Activated naive CD8-positive, alpha-beta T cell treated with anti-CD3 and anti-CD28 coated beads, Interleukin-2, amount 50 U/mL, for 24 hours (primary cell): ENCODE results near the gene CLUH.

Experiments used
- ATAC-seq: fragments of 150-1000 bp; cut with Tn5 transposase; one replicate; pipeline ENCODE4 v1.10.0; 2021
- DNase-seq: peaks from one replicate; pipeline ENCODE4 v3.0.0; 2021
- H3K27ac Mint-ChIP-seq: one replicate; pipeline ENCODE4 v1.8.0; 2021; ENCODE audit warnings: mild to moderate bottlenecking, mixed read lengths
- H3K27me3 Mint-ChIP-seq: one replicate; pipeline ENCODE4 v1.8.0; 2021; ENCODE audit warnings: mixed read lengths
- H3K36me3 Mint-ChIP-seq: one replicate; pipeline ENCODE4 v1.8.0; 2021; ENCODE audit warnings: low read depth, mixed read lengths
- H3K4me1 Mint-ChIP-seq: one replicate; pipeline ENCODE4 v1.8.0; 2021; ENCODE audit warnings: mixed read lengths
- H3K4me3 Mint-ChIP-seq: one replicate; pipeline ENCODE4 v1.8.0; 2021; ENCODE audit warnings: mild to moderate bottlenecking, moderate library complexity, mixed read lengths
- H3K9me3 Mint-ChIP-seq: one replicate; pipeline ENCODE4 v1.8.0; 2021; ENCODE audit warnings: mixed read lengths

The CLUH gene

DNA sequence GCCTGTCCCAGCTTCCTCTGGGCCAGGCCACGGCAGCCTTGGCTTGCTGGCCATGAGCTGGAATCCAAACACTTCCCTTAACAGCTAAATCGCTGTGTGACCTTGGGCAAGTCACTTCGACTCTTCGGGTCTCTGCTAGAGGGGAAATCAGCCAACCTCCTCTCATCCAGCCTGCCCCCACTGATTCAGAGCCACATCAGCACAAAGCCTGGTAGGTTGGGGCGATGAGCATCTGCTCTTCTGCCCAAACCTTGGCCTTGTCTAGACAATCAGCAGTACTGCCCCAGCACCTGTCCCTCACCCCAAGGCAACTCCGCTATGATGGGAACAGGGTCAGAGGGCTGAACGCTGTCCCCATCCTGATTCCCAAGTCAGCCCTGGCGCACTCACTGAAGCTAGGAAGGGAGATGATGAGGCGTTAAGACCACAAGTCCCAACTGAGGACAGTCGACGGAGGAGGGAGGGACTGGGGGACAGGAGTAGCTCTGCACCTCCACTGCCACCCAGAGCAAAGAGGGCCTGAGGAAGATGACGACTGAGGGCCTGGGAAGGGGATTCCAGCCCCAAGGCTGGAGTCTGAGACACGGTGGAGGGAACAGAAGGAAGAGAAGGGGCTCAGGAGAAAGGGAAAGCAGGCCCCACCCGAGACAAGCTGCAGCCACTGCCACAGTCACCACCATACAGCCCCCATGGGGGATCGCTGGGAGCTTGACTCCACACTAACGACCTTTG is 1.3 kb downstream of the CLUH start:
- Mint-ChIP-seq H3K36me3 (peaks cover 16% of the 10 kb centered on the region), H3K9me3 (no peaks in the 10 kb centered on the region), H3K27me3 (no peaks in the 10 kb centered on the region), H3K27ac (peak overlapping the region; percentile 85), H3K4me3 (peak overlapping the region; percentile 91), H3K4me1 (peaks cover 42% of the 10 kb centered on the region)
- ATAC-seq (no peak), DNase-seq (no peak)

DNA sequence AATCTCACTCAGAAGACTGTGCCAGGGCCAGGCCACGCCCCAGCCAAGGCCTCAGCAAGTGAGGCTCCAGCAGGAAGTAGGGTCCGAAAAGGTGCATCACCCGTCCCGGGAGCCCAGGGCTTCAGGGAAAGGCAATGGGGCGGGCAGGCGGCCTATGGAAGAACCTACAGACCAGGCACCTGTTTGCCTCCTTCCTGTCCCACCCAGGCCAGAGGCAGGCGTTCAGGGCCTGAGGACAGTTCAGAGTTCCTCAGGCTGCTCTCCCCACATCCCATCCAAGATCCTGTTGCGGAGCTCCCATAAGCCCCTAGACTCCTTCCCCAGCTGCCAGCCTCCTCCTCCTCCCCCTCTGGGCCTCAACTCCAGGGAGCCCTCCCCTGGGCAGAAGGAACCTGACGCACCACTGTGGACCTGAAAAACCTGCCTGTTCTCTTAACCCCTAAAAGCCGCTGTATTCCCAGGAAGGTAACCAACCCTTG is 2.3 kb downstream of the CLUH start:
- H3K4me3 Mint-ChIP-seq: peak overlapping the region; percentile 91
- DNase-seq: no peak
- H3K4me1 Mint-ChIP-seq: peaks cover 42% of the 10 kb centered on the region
- H3K27ac Mint-ChIP-seq: peak overlapping the region; percentile 85
- no peaks in the 10 kb centered on the region for H3K9me3 Mint-ChIP-seq
- H3K36me3 Mint-ChIP-seq: peaks cover 18% of the 10 kb centered on the region
- H3K27me3 Mint-ChIP-seq: no peaks in the 10 kb centered on the region
- no peak for ATAC-seq

- Mint-ChIP-seq H3K4me1 (peaks cover 41% of the 10 kb centered on the region), H3K36me3 (peaks cover 18% of the 10 kb centered on the region), H3K27ac (peak overlapping the region; percentile 11), H3K27me3 (no peaks in the 10 kb centered on the region), H3K9me3 (no peaks in the 10 kb centered on the region), H3K4me3 (peak overlapping the region; percentile 91)
- ATAC-seq (no peak), DNase-seq (no peak)
Observed at GRCh38 chr17:2708585-2709182, 2.9 kb downstream of the CLUH start.

- DNase-seq: no peak
- no peaks in the 10 kb centered on the region for H3K9me3 Mint-ChIP-seq
- H3K27ac Mint-ChIP-seq: peak overlapping the region; percentile 11
- H3K36me3 Mint-ChIP-seq: peaks cover 21% of the 10 kb centered on the region
- no peaks in the 10 kb centered on the region for H3K27me3 Mint-ChIP-seq
- H3K4me1 Mint-ChIP-seq: peaks cover 39% of the 10 kb centered on the region
- ATAC-seq: no peak
- H3K4me3 Mint-ChIP-seq: no peak overlapping the region
Observed at GRCh38 chr17:2707721-2708584, 3.6 kb downstream of the CLUH start.

DNA sequence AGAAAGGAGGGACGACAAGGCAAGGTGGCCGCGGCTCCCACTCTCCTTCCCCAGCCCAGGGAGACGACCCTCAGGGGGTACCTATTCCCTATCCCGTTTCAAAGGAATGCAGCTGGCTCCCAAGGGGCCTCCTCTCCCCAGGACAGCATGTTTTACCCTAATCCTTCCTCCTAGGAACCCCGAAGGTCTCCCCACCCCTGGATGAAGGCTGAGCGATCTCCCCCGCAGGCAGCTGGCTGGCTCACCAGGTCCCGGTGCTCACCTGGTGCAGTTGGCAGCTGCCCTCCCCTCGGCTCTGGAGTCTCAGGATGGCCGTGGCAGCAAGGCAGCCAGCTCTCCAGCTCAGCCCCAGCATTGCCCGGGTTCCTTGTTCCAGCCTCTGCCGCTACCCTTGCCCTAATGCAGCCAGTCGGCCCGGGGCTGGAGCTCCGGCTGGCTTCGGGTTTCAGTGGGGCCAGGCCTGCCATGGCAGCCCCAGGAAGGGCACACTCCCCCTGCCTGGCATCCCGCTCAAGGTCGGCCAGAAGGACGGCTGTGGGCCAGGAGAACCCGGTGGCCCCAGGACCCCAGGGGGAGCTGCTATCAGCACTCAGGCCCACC is 4.6 kb downstream of the CLUH start:
- H3K27me3 Mint-ChIP-seq: no peaks in the 10 kb centered on the region
- peaks cover 33% of the 10 kb centered on the region for H3K4me1 Mint-ChIP-seq
- H3K27ac Mint-ChIP-seq: no peak overlapping the region
- ATAC-seq: no peak
- H3K36me3 Mint-ChIP-seq: peaks cover 30% of the 10 kb centered on the region
- DNase-seq: no peak
- H3K9me3 Mint-ChIP-seq: no peaks in the 10 kb centered on the region
- H3K4me3 Mint-ChIP-seq: no peak overlapping the region

DNA sequence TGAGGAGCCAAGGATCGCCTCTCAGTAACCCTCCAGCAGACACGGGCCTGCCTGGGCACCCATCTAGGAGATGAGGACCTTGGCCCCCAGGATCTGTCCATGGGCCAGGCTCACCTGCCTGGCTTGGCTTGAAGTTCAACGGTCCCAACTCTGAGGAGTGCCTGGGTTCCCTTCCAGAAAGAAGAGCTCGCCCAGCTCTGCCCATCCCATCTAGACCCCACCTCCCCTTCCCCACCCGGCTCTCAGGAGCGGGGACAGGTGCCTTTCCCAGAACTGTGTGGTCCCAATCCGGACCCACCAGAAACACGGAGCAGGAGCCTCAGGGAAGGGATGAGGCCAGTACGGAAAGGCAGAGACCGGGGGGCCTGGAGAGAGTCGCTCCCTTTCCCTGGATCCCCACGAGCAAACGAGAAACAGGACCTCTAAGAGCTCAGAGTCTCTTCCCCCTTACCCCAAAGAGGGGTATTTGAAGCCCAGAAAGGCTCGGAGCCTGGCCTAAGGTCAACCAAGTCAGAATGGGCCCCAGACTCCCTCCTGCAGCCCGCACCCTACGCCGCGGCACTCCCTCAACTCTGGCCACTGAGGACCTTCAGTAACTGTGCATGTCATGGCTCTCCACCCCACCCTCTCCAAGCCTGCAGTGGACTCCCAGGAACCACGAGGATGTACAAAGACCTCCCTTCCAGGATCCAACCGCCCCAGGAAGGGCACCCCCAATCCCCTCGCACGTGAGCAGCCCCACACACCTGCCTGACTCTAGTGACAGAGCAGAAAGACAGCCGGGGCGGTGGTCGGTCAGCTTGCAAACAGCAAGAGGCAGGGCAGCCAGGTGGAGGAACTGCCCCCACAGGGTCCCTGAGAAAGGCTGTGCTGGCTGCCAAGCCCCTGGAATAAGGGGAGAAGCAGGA is 5.4 kb downstream of the CLUH start:
- no peak overlapping the region for H3K4me3 Mint-ChIP-seq
- DNase-seq (no peak), ATAC-seq (no peak)
- no peaks in the 10 kb centered on the region for H3K27me3 Mint-ChIP-seq
- H3K9me3 Mint-ChIP-seq: no peaks in the 10 kb centered on the region
- peaks cover 30% of the 10 kb centered on the region for H3K36me3 Mint-ChIP-seq
- H3K27ac Mint-ChIP-seq: no peak overlapping the region
- peaks cover 31% of the 10 kb centered on the region for H3K4me1 Mint-ChIP-seq

GRCh38 chr17:2705263-2705662 is 6.3 kb downstream of the CLUH start:
- H3K27me3 Mint-ChIP-seq: no peaks in the 10 kb centered on the region

GRCh38 chr17:2704890-2705248 is 6.7 kb downstream of the CLUH start:
- H3K4me3 Mint-ChIP-seq: no peak overlapping the region
- DNase-seq (no peak), ATAC-seq (no peak)
- H3K27me3 Mint-ChIP-seq: no peaks in the 10 kb centered on the region
- no peaks in the 10 kb centered on the region for H3K9me3 Mint-ChIP-seq
- H3K27ac Mint-ChIP-seq: no peak overlapping the region
- H3K36me3 Mint-ChIP-seq: peaks cover 24% of the 10 kb centered on the region
- H3K4me1 Mint-ChIP-seq: peaks cover 21% of the 10 kb centered on the region

More at GRCh38 chr17:2705263-2705662, 6.3 kb downstream of the CLUH start:
- no peak for DNase-seq
- Mint-ChIP-seq H3K4me1 (peaks cover 25% of the 10 kb centered on the region), H3K27ac (no peak overlapping the region), H3K9me3 (no peaks in the 10 kb centered on the region), H3K4me3 (no peak overlapping the region), H3K36me3 (peaks cover 26% of the 10 kb centered on the region)
- no peak for ATAC-seq

GRCh38 chr17:2704031-2704889 is 7.3 kb downstream of the CLUH start:
- H3K36me3 Mint-ChIP-seq: peaks cover 22% of the 10 kb centered on the region
- H3K9me3 Mint-ChIP-seq: no peaks in the 10 kb centered on the region
- ATAC-seq (no peak), DNase-seq (no peak)
- no peak overlapping the region for H3K4me3 Mint-ChIP-seq
- no peaks in the 10 kb centered on the region for H3K27me3 Mint-ChIP-seq
- H3K27ac Mint-ChIP-seq: no peak overlapping the region
- peaks cover 15% of the 10 kb centered on the region for H3K4me1 Mint-ChIP-seq

DNA sequence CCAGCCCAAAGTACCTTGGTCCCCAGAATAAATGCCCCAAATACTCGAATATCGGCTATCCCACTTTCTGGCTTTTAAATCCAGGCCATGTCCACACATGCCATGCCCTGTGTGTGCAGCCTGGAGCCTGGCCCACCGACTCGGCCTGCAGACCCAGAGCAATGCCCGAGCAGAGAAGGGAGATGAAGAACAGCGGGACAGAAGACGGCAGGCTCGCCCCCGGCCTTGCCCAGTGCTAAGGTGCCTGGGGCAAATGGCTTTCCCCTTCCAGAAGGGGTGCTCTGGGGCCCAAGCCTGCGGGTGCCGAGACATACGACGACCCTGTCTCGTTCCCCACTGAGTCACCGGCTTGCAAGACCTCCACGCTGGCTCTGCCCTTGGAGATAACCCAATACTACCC is 8.0 kb downstream of the CLUH start:
- ATAC-seq (no peak), DNase-seq (no peak)
- H3K27me3 Mint-ChIP-seq: no peaks in the 10 kb centered on the region
- H3K4me3 Mint-ChIP-seq: no peak overlapping the region
- H3K4me1 Mint-ChIP-seq: peaks cover 9% of the 10 kb centered on the region
- peaks cover 25% of the 10 kb centered on the region for H3K36me3 Mint-ChIP-seq
- H3K9me3 Mint-ChIP-seq: no peaks in the 10 kb centered on the region
- H3K27ac Mint-ChIP-seq: no peak overlapping the region

GRCh38 chr17:2703181-2703580 is 8.4 kb downstream of the CLUH start:
- DNase-seq (no peak), ATAC-seq (no peak)
- H3K27ac Mint-ChIP-seq: no peak overlapping the region
- H3K36me3 Mint-ChIP-seq: peaks cover 25% of the 10 kb centered on the region
- no peaks in the 10 kb centered on the region for H3K27me3 Mint-ChIP-seq
- peaks cover 4% of the 10 kb centered on the region for H3K4me1 Mint-ChIP-seq
- H3K4me3 Mint-ChIP-seq: no peak overlapping the region
- no peaks in the 10 kb centered on the region for H3K9me3 Mint-ChIP-seq

- ATAC-seq (no peak), DNase-seq (no peak)
- peaks cover 25% of the 10 kb centered on the region for H3K36me3 Mint-ChIP-seq
- no peaks in the 10 kb centered on the region for H3K27me3 Mint-ChIP-seq
- no peaks in the 10 kb centered on the region for H3K9me3 Mint-ChIP-seq
- H3K4me3 Mint-ChIP-seq: no peak overlapping the region
- peaks cover 3% of the 10 kb centered on the region for H3K4me1 Mint-ChIP-seq
- no peak overlapping the region for H3K27ac Mint-ChIP-seq
Observed at GRCh38 chr17:2701996-2702741, 9.4 kb downstream of the CLUH start.
